B cell (primary cell): ENCODE measurements around the gene SRGAP1. TPM values are rescaled to one million over a fixed set of nuclear protein-coding genes. Genes with fewer than 3 reads are reported as not detected.
"Not testable (repeated sequence)": the region's sequence is repeated elsewhere in the genome, so short reads cannot be mapped to it uniquely, and the experiment has no call there.

Experiments
- ATAC-seq: fragments of 200-7000 bp; cut with Tn5 transposase; one replicate; pipeline ENCODE4 v1.10.0; 2021; ENCODE audit warnings: low read depth, mild to moderate bottlenecking, moderate number of reproducible peaks, moderate library complexity
- CTCF ChIA-PET: fragments of 350-600 bp; sonication (Branson Sonifier 250); formaldehyde crosslinking; loops from one replicate; lab custom pipeline; 2021; ENCODE audit warnings: antibody characterized with exemption, inconsistent platforms; lab: Charles Lee
- POLR2A ChIA-PET: fragments of 350-600 bp; sonication (Branson Sonifier 250); formaldehyde crosslinking; loops from one replicate; lab custom pipeline; 2021; ENCODE audit warnings: antibody characterized with exemption; lab: Charles Lee
- DNase-seq: peaks from one replicate; pipeline ENCODE4 v3.0.0; 2013
- H2AFZ ChIP-seq: 2 replicates; pipeline ENCODE4 v1.6.1; 2012; ENCODE audit warnings: mild to moderate bottlenecking, low read depth, low read length; ENCODE audit not compliant: insufficient read depth, poor library complexity, severe bottlenecking
- H3K27ac ChIP-seq, 2 donors: 1 replicate in 1 of 2; 2 replicates in 1 of 2; pipeline ENCODE4 v1.5.1; 2012 to 2013; ENCODE audit warnings: low read length in 2 of 2, mild to moderate bottlenecking in 2 of 2, moderate library complexity in 1 of 2
- H3K27me3 ChIP-seq, 4 experiments: fragments of 200-600 bp in 1 of 4; sonication (generic) in 1 of 4; replicated peaks in 1 of 4; 1 replicate in 2 of 4; 2 replicates in 2 of 4; pipeline versions ENCODE4 v1.6.1 to v1.7.0; 2013 to 2016; ENCODE audit warnings: low read length in 3 of 4, mild to moderate bottlenecking in 2 of 4, mixed read lengths in 1 of 4, moderate library complexity in 1 of 4; ENCODE audit not compliant: insufficient read depth in 4 of 4, control insufficient read depth in 3 of 4; ENCODE audit errors: control extremely low read depth in 1 of 4
- H3K36me3 ChIP-seq, 2 experiments: replicated peaks in 1 of 2; 1 replicate in 1 of 2; 2 replicates in 1 of 2; pipeline versions ENCODE4 v1.6.1 to v1.7.1; 2013; ENCODE audit warnings: low read length in 1 of 2; ENCODE audit not compliant: insufficient read depth in 2 of 2, control insufficient read depth in 1 of 2; ENCODE audit errors: control extremely low read depth in 1 of 2, extremely low read depth in 1 of 2
- H3K4me1 ChIP-seq, 2 donors: fragments of 200-600 bp in 1 of 2; sonication (generic) in 1 of 2; 1 replicate in 1 of 2; 2 replicates in 1 of 2; pipeline versions ENCODE4 v1.5.1 to v1.6.1; 2013 to 2017; ENCODE audit warnings: low read length in 2 of 2; ENCODE audit not compliant: control insufficient read depth in 2 of 2, insufficient read depth in 2 of 2
- H3K4me2 ChIP-seq: replicated peaks from 2 replicates; pipeline ENCODE3; 2012; ENCODE audit warnings: mild to moderate bottlenecking, low read depth, low read length; ENCODE audit not compliant: poor library complexity, severe bottlenecking
- H3K4me3 ChIP-seq, 5 experiments: fragments of 200-600 bp in 1 of 5; sonication (generic) in 1 of 5; 1 replicate in 3 of 5; 2 replicates in 2 of 5; pipeline versions ENCODE4 v1.5.1 to v1.7.0; 2011 to 2016; ENCODE audit warnings: low read length in 4 of 5, mild to moderate bottlenecking in 4 of 5, low read depth in 2 of 5, control low read depth in 1 of 5, moderate library complexity in 1 of 5; ENCODE audit not compliant: insufficient read depth in 1 of 5; ENCODE audit errors: control extremely low read depth in 1 of 5, extremely low read depth in 1 of 5
- H3K79me2 ChIP-seq: fragments of 200-600 bp; sonication (generic); one replicate; pipeline ENCODE4 v1.6.0; 2016; ENCODE audit warnings: low read length; ENCODE audit not compliant: control insufficient read depth, insufficient read depth
- H3K9ac ChIP-seq: fragments of 200-600 bp; sonication (generic); 2 replicates; pipeline ENCODE4 v1.6.1; 2017; ENCODE audit warnings: mild to moderate bottlenecking, low read length, moderate library complexity
- H3K9me3 ChIP-seq, 3 donors: one replicate each; pipeline versions ENCODE4 v1.6.1 to v1.7.1; 2013; ENCODE audit warnings: low read length in 2 of 3; ENCODE audit not compliant: control insufficient read depth in 2 of 3, insufficient read depth in 1 of 3; ENCODE audit errors: control extremely low read depth in 1 of 3
- H4K20me1 ChIP-seq: 2 replicates; pipeline ENCODE4 v1.6.0; 2012; ENCODE audit warnings: mild to moderate bottlenecking, low read length; ENCODE audit not compliant: insufficient read depth, control insufficient read depth, poor library complexity, severe bottlenecking
- H3K27ac Mint-ChIP-seq: one replicate; pipeline ENCODE4 v1.8.0; 2021; ENCODE audit warnings: mixed read lengths
- H3K27me3 Mint-ChIP-seq: one replicate; pipeline ENCODE4 v1.8.0; 2021; ENCODE audit warnings: mixed read lengths
- H3K4me1 Mint-ChIP-seq: one replicate; pipeline ENCODE4 v1.8.0; 2021; ENCODE audit warnings: mixed read lengths
- H3K4me3 Mint-ChIP-seq: one replicate; pipeline ENCODE4 v1.8.0; 2021; ENCODE audit warnings: mixed read lengths
- H3K9me3 Mint-ChIP-seq: one replicate; pipeline ENCODE4 v1.8.0; 2022; ENCODE audit warnings: mixed read lengths; ENCODE audit not compliant: insufficient read depth
- CTCF ChIP-seq: fragments of 200-600 bp; IDR thresholded peaks from one replicate; pipeline ENCODE4 v1.8.0; 2022; ENCODE audit warnings: antibody characterized with exemption, mild to moderate bottlenecking
- EZH2 ChIP-seq: IDR thresholded peaks from 2 replicates; pipeline ENCODE4 v1.6.1; 2012; ENCODE audit warnings: borderline replicate concordance, low read depth, mild to moderate bottlenecking, moderate library complexity, low read length; ENCODE audit not compliant: insufficient read depth, poor library complexity, severe bottlenecking
- WGBS: methylation state at CpG from one replicate; pipeline ENCODE4 v1.1.5; 2013; ENCODE audit warnings: missing lambda C conversion rate; ENCODE audit not compliant: insufficient coverage; 5-methylcytosine and 5-hydroxymethylcytosine counted together
- intact Hi-C: fragments of 100-400 bp; cut with micrococcal nuclease; formaldehyde crosslinking; loops from one replicate; pipeline ENCODE4 v1.10.0; 2022
- polyA plus RNA-seq: library from polyadenylated mRNA; depleted of rRNA; stranded (reverse); fragments of >200 nt; gene quantifications from 2 replicates; pipeline ENCODE4 v1.2.3, GENCODE V29; 2012
- total RNA-seq, 2 donors: library from RNA; stranded (reverse); fragments of 120-200 nt in 1 of 2; gene quantifications; 1 replicate in 1 of 2; 2 replicates in 1 of 2; pipeline versions ENCODE4 v1.2.3 to v1.2.4, GENCODE V29; 2013 to 2022

Gene SRGAP1
- total and polyA plus RNA-seq, 2 donors (not counting 1 experiment from before 2014, with no cell fraction given): under 0.01 to 0.22 TPM

GRCh38 chr12:64132672-64133071 lies 288.2 kb downstream of the SRGAP1 start:
- POLR2A ChIA-PET, H2AFZ ChIP-seq, H3K9me3 Mint-ChIP-seq, DNase-seq, intact Hi-C loops, H3K27ac Mint-ChIP-seq, H3K9ac ChIP-seq, CTCF ChIA-PET, H3K4me3 Mint-ChIP-seq, H3K4me1 ChIP-seq, H3K27ac ChIP-seq, H3K4me1 Mint-ChIP-seq, ATAC-seq, H3K27me3 ChIP-seq, H3K4me3 ChIP-seq, H3K36me3 ChIP-seq, H3K79me2 ChIP-seq, H4K20me1 ChIP-seq, H3K27me3 Mint-ChIP-seq, H3K4me2 ChIP-seq: not testable (repeated sequence)
- WGBS: 100% methylated on average over 2 of the region's 2 CpGs
- peaks cover 0 to 11% (median 0%) of the 10 kb centered on the region in 3 donors for H3K9me3 ChIP-seq

GRCh38 chr12:64137117-64137516 lies 292.6 kb downstream of the SRGAP1 start:
- no peaks in the 10 kb centered on the region for H3K4me1 Mint-ChIP-seq
- peaks cover 0 to 11% (median 0%) of the 10 kb centered on the region in 3 donors for H3K9me3 ChIP-seq
- no peak overlapping the region for H3K4me3 ChIP-seq
- H3K27ac Mint-ChIP-seq: no peak overlapping the region
- peaks cover 5% of the 10 kb centered on the region for H3K9me3 Mint-ChIP-seq
- no peak overlapping the region for H3K9ac ChIP-seq
- no peak overlapping the region for H3K4me3 Mint-ChIP-seq
- no peaks in the 10 kb centered on the region for H3K36me3 ChIP-seq
- intact Hi-C loops: no loop called here
- no peak overlapping the region for H3K27ac ChIP-seq
- no peak for DNase-seq
- no peaks in the 10 kb centered on the region for H3K27me3 Mint-ChIP-seq
- no peaks in the 10 kb centered on the region for H3K4me1 ChIP-seq
- TF ChIP-seq CTCF: no peak
- no peak for TF ChIP-seq EZH2
- H4K20me1 ChIP-seq: no peaks in the 10 kb centered on the region
- ChIA-PET CTCF (no interaction called here), POLR2A (no interaction called here)
- no peak for ATAC-seq
- H2AFZ ChIP-seq: no peak overlapping the region
- no peaks in the 10 kb centered on the region for H3K27me3 ChIP-seq
- H3K4me2 ChIP-seq: no peak overlapping the region
- no peaks in the 10 kb centered on the region for H3K79me2 ChIP-seq
- 92% methylated on average over 4 of the region's 6 CpGs for WGBS
